GM18519 (cell line): ENCODE results near the gene RAD23B.
"Not testable (repeated sequence)": the region's sequence is repeated elsewhere in the genome, so short reads cannot be mapped to it uniquely, and the experiment has no call there.

ENCODE experiments used
- ATAC-seq: cut with Tn5 transposase; IDR thresholded peaks from one replicate; pipeline ENCODE4 v1.9.1; 2021; ENCODE audit warnings: mild to moderate bottlenecking, moderate library complexity; ENCODE audit not compliant: unreplicated experiment, low FRiP score

The RAD23B gene

GRCh38 chr9:107288701-107289100, 5.6 kb downstream of the RAD23B start:
- no peak for ATAC-seq

- no peak for ATAC-seq
Measured at GRCh38 chr9:107290619-107291018, 7.5 kb downstream of the RAD23B start.

DNA sequence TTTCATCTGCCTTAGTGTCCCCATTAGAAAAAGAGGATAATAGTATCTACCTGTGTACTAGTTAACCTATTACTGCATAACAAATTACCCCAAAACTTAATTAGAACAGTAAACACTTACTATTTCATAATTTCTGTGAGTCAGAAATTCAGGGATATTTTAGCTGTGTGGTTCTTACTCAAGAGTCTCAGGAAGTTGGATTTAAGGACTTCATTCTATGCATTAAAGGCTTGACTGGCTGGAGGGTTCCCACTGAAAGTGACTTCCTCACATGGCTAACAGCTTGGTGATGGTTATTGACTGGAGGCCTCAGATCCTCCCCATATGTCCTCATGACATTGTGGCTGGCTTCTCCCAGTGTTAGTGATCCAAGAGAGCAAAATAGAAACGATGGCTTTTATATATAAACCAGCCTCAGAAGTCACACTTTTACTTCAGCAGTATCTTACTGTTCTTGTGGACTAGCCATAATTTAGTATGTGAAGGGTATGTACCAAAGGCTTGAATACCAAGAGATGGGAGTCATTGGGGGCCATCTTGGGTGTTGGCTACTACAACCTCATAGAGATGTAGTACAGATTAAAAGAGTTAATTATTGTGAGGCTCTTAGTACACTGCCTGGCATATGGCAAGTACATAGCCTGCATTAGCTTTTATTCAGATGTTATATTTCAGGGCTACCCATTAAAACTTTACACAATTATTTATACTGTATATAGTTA, 9.9 kb downstream of the RAD23B start:
- ATAC-seq: no peak

DNA sequence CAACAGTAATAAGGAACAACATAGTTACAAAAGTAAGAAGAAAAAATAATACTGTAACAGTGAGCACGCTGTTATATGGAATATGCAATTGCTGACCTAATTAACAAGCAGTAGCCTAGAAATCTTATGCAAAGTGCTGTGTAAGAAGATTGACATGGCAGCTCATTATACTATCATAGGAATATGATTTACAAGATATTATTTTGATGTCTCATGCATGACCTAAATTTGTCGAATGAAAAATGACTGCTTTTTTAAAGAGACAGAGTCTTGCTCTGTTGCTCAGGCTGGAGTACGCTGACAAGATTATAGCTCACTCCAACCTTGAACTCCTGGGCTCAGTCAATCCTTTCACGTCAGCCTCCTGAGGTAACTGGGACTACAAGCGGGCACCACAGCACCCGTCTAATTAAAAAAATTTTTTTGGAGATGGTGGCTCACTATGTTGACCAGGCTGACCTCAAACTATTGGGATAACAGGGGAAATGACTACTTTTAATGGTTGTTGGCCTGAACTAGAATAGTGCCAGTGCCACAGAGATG, 10.5 kb downstream of the RAD23B start:
- ATAC-seq: no peak

- ATAC-seq: no peak
Measured at GRCh38 chr9:107294756-107295155, 11.7 kb downstream of the RAD23B start.

DNA sequence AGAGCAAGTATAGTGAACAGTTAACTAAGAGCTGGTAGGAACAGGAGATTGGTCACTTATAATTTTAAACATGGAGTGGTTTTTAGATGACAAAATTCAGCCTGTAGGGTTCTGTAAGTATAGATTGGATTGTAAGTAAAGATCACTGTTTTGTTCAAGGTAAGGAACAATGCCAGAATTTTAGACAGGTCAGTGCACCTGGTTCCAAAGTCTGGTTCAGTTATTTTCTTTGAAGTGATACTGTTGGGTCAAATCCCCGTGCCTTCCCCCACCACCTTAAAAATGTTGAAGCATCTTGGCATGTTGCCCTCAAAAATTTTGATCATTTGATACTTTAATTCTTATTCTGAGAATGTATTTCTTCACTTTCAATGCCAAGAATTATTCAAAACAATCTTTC, 12.9 kb downstream of the RAD23B start:
- no peak for ATAC-seq

DNA sequence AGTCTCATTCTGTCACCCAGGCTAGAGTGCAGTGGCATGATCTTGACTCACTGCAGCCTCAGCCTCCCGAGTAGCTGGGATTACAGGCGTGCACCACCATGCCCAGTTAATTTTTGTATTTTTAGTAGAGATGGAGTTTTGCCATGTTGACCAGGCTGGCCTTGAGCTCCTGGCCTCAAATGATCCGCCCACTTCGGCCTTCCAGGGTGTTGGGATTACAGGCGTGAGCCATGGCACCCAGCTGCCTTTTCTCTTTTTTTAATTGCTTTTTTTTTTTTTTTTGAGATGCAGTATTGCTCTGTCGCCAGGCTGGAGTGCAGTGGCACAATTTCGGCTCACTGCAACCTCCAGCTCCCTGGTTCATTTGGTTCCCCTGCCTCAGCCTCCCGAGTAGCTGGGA, 13.5 kb downstream of the RAD23B start:
- ATAC-seq: not testable (repeated sequence)

DNA sequence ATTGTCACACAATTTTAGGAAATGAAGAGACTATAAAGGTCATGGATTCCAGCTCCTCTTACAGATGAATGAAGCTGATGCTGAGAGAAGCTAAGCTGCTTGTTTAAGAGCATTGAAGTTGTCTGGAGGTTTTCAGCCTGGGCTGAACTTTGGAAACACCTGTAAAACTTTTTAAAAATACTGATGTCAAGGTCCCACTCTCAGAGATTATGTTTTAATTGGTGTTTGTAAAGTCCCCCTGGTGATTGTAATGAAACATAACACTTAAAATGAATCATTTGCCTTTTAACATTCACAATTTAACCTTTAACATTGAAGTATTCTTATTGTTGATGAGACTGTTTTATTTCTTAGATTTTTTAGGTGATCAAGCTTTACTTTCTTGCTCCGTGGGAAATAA, 16.4 kb downstream of the RAD23B start:
- no peak for ATAC-seq

GRCh38 chr9:107306308-107306707, 23.2 kb downstream of the RAD23B start:
- no peak for ATAC-seq

DNA sequence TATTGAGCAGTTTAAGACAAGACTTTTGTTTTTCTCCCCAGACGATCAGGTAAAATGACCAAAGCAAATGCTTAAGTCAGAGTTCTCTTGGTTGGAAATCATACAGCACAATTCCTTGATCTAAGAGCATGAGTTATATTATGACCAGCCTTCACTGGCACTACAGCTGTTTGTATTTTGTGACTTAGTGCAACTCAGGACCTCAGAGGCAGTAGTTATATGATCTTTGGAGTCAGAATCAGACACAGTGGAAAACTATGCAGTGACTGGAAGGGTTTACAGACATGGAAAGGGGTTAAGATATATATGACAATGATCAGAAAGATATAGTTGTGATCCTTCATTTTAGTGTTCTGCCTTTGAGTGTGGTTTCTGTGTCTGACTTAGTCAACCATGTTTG, 24.3 kb downstream of the RAD23B start:
- no peak for ATAC-seq

DNA sequence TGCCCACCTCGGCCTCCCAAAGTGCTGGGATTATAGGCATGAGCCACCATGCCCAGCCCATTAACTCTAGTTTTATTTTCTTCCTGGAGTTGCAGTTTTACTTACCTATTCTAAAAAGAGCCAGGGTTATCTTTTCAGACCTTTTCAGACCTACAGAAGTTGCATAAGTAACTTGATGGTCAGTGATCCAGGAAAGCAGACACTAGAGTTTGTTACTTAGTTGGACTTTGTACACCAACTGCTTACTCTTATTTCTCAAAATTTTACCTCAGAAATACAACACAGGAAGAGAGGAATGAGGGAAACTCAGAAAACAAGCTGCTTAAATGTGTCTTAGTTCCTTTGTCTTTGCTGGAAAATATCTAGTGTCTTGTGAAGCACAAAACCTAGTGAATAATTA, 25.4 kb downstream of the RAD23B start:
- ATAC-seq: no peak

GRCh38 chr9:107309271-107309670, 26.2 kb downstream of the RAD23B start:
- no peak for ATAC-seq

DNA sequence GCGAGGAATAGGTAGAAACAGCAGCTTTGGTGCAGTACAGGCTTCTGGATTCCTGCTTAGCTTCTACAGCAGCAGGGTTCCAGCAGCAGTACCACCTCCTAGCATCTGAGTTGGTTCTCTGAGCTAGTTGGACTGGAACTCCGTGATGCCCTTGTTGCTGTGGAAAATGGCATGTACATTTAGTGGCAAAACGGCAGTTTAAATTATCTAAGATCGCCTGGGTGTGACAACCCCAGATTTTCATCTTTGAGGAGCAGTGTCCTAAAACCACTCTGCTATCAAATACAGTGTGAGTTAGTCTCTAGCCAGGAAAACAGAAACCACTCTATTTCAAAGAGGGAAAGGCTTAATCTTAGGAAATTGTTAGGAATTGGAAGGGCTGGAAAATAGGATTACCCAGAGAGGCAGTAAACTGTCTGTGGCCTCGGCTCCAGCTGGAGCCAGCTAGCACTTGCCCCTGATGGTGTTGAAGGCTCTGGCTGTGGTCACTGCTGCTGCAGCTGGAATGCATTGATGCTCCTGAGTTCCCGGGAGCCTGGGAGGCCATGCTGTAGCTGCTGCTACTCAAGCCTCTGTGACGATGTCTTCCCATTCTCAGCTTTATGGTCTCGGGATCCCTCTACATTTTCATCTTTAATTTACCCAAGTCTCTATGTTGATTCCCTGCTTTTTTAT, 29.4 kb downstream of the RAD23B start:
- ATAC-seq: no peak

- no peak for ATAC-seq
Measured at GRCh38 chr9:107313555-107314096, 30.5 kb downstream of the RAD23B start.

DNA sequence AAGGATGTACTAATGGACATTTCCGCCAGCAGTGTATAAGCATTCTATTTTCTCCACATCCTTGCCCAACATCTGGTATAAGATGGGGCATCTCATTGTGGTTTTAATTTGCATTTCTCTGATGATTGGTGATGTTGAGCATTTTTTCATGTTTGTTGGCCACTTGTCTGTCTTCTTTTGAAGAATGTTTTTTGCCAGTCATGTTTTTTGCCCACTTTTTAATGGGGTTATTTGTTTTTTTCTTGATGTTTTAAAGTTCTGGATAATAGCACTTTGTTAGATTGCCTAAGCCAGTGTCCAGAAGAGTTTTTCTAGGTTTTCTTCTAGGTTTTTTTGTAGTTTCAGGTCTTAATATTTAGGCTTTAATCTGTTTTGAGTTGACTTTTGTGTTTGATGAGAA, 31.7 kb downstream of the RAD23B start:
- no peak for ATAC-seq

- ATAC-seq: no peak
Measured at GRCh38 chr9:107316795-107317661, 33.9 kb downstream of the RAD23B start.

GRCh38 chr9:107322643-107323042, 39.6 kb downstream of the RAD23B start:
- ATAC-seq: no peak

GRCh38 chr9:107323836-107324585, 40.9 kb downstream of the RAD23B start:
- ATAC-seq: no peak

- ATAC-seq: no peak
Measured at GRCh38 chr9:107325842-107326241, 42.8 kb downstream of the RAD23B start.

DNA sequence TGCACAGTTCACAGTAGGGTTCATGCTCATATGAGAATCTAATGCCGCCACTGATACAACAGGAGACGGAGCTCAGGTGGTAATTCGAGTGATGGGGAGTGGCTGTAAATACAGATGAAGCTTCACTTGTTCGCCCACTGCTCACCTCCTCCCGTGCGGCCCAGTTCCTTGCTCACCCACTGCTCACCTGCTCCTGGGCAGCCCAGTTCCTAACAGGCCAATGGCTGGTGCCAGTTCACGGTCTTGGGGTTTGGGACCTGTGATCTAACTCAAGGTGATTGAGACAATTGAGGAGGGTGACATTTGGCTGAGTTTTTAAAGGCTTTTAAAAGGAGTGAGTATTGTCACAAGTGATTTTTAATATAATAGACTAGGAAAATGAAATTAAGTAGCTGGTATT, 45.4 kb downstream of the RAD23B start:
- ATAC-seq: no peak
